ENCODE measurements around the gene PEX16. TPM values are rescaled to one million over a fixed set of nuclear protein-coding genes. Genes with fewer than 3 reads are reported as not detected.

PEX16 gene
- total and polyA plus RNA-seq, 9 of the 15 experiments (the other 6 are each of a cell fraction or from before 2014, with no cell fraction given), result 1.5 to 43.9 (median 14.6) TPM

DNA sequence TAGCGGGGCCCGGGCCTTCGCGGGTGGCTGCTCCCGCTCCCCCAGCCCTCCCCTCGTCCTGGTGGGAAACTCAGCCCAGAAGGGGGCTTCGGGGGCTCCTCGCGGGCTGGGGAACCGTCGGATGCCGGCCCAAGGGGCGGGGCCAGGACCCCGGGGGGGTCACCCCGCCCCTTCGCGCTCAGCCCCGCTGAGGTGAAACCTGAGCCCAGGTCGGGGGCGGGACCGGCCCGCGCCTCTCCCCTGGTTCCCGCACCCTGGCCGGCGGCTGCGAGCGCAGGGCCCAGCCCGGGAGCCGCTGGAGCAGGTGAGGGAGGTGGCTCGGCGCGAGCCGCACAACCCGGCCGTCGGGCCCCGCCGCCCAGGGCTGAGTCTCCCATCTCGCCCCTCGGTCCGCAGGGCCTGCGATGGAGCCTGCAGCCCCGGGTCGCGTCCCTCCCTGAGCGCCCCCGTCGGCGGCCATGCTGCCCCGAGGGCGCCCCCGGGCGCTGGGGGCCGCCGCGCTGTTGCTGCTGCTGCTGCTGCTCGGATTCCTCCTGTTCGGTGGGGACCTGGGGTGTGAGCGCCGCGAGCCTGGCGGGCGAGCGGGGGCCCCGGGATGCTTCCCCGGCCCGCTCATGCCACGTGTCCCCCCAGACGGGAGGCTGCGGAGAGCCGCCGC lies 4.9 kb upstream of the PEX16 start, which contains the start of gene LARGE2 (continued):
- TF ChIP-seq U2AF1 (optimal IDR thresholded peaks at IDR 0.05; ENCODE audit: low read depth, low read length), result no peak
- TF ChIP-seq PHF21A (IDR thresholded peaks at IDR 0.05; ENCODE audit: borderline replicate concordance, low read depth), result no peak
- no peak for TF ChIP-seq ZFP1 (CRISPR knock-in tag; IDR thresholded peaks at IDR 0.05)
- no peak for TF ChIP-seq SMAD2 (IDR thresholded peaks at IDR 0.05; ENCODE audit: low read depth, low read length)
- TF ChIP-seq ZNF77 (CRISPR knock-in tag; IDR thresholded peaks at IDR 0.05), result no peak
- TF ChIP-seq NFE2 (IDR thresholded peaks at IDR 0.05; ENCODE audit: low read depth), result no peak
- TF ChIP-seq SUPT5H (IDR thresholded peaks at IDR 0.05), result no peak
- no peak for TF ChIP-seq MEF2A (IDR thresholded peaks at IDR 0.05; ENCODE audit: control insufficient read depth, low read depth, low read length)
- TF ChIP-seq RBM39 (optimal IDR thresholded peaks at IDR 0.05; ENCODE audit: low read depth, low read length), result no peak
- TF ChIP-seq E4F1 (CRISPR knock-in tag; IDR thresholded peaks at IDR 0.05; ENCODE audit: borderline replicate concordance), result no peak
- TF ChIP-seq HDGF (IDR thresholded peaks at IDR 0.05), result no peak
- TF ChIP-seq MCM7 (IDR thresholded peaks at IDR 0.05), result no peak
- no peak for TF ChIP-seq FOXP1 (CRISPR knock-in tag; IDR thresholded peaks at IDR 0.05)
- no peak for TF ChIP-seq MAFK (IDR thresholded peaks at IDR 0.05; ENCODE audit: low read length)
- TF ChIP-seq DDX20 (tag; IDR thresholded peaks at IDR 0.05; ENCODE audit: low read depth), result no peak
- TF ChIP-seq SAFB2 (IDR thresholded peaks at IDR 0.05; ENCODE audit: borderline replicate concordance, low read depth, low read length, severe bottlenecking), result no peak
- TF ChIP-seq FOXM1 (IDR thresholded peaks at IDR 0.05; ENCODE audit: low read depth), result no peak
- TF ChIP-seq FOXM1 (CRISPR knock-in tag; IDR thresholded peaks at IDR 0.05; ENCODE audit: low read depth), result no peak
- no peak for TF ChIP-seq SMARCE1 (IDR thresholded peaks at IDR 0.05)
- TF ChIP-seq SMC3 (conservative IDR thresholded peaks at IDR 0.05; ENCODE audit: insufficient read depth, low read depth, low read length), result no peak
- TF ChIP-seq YY1 (IDR thresholded peaks at IDR 0.05; ENCODE audit: borderline replicate concordance in 1 of 3, control insufficient read depth in 1 of 3, extremely low read depth in 1 of 3, insufficient read depth in 3 of 3, insufficient read length in 1 of 3, insufficient replicate concordance in 2 of 3, low read depth in 1 of 3, low read length in 2 of 3), result peak; percentile 20 to 82 (median 21)
- TF ChIP-seq KLF6 (CRISPR knock-in tag; IDR thresholded peaks at IDR 0.05; ENCODE audit: borderline replicate concordance), result no peak
- TF ChIP-seq FIP1L1 (IDR thresholded peaks at IDR 0.05; ENCODE audit: low read depth, low read length, poor library complexity, severe bottlenecking), result peak; percentile 12
- TF ChIP-seq ZNF586 (CRISPR knock-in tag; conservative IDR thresholded peaks at IDR 0.05), result no peak
- TF ChIP-seq SMARCC2 (IDR thresholded peaks at IDR 0.05; ENCODE audit: low read depth), result no peak
- TF ChIP-seq, protein P1, sequence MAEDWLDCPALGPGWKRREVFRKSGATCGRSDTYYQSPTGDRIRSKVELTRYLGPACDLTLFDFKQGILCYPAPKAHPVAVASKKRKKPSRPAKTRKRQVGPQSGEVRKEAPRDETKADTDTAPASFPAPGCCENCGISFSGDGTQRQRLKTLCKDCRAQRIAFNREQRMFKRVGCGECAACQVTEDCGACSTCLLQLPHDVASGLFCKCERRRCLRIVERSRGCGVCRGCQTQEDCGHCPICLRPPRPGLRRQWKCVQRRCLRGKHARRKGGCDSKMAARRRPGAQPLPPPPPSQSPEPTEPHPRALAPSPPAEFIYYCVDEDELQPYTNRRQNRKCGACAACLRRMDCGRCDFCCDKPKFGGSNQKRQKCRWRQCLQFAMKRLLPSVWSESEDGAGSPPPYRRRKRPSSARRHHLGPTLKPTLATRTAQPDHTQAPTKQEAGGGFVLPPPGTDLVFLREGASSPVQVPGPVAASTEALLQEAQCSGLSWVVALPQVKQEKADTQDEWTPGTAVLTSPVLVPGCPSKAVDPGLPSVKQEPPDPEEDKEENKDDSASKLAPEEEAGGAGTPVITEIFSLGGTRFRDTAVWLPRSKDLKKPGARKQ (CRISPR knock-in tag; IDR thresholded peaks at IDR 0.05), result no peak
- peak; percentile 79 for TF ChIP-seq NCOA6 (IDR thresholded peaks at IDR 0.05)

Measured in K562 (cell line).